Right renal cortex interstitium (tissue), 3 donors: ENCODE data around the gene PPM1H. TPM values are rescaled to one million over a fixed set of nuclear protein-coding genes. Genes with fewer than 3 reads are reported as not detected.

ENCODE experiments used
- DNase-seq, 3 donors: peaks; one replicate each; pipeline ENCODE4 v3.0.0-alpha.2; 2013; ENCODE audit warnings: low read depth in 3 of 3, low spot score in 2 of 3
- polyA plus RNA-seq, 3 donors: library from polyadenylated mRNA; unstranded; fragments of 120-200 nt; gene quantifications; one replicate each; pipeline ENCODE4 v1.2.1, GENCODE V29; 2013; ENCODE audit not compliant: insufficient read length in 3 of 3

PPM1H gene
- polyA plus RNA-seq, 3 donors: 28.9 to 31.2 (median 29.2) TPM

GRCh38 chr12:62659453-62660295 lies 275.3 kb downstream of the PPM1H start:
- DNase-seq: no peak

DNA sequence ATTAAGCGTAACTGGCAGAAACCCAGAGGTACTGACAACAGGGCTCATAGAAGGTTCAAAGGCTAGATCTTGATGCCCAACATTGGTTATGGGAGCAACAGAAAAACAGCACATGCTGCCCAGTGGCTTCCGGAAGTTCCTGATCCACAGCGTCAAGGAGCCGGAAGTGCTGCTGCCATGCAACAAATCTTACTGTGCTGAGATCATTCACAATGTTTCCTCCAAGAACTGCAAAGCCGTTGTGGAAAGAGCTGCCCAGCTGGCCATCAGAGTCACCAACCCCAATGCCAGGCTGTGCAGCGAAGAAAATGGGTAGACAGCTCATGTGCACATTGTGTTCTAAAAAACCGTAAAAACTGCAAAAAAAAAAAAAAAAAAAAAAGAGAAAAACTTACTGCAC lies 276.0 kb downstream of the PPM1H start:
- no peak for DNase-seq

DNA sequence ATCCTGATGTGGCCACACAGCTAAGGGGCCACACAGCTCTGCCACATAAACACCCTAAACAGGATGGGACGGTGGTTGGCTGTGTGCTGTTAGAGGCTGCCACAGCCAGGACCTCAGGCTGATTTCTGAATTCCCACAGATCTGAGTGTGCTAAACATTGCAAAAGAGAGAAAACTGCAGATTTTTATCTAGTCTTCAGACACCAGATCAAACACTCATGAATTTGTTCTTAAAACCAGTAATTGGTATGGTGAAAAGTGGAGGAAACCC lies 277.7 kb downstream of the PPM1H start:
- no peak for DNase-seq

- DNase-seq: no peak
Observed at GRCh38 chr12:62656591-62657362, 278.2 kb downstream of the PPM1H start.

GRCh38 chr12:62655666-62656151 lies 279.2 kb downstream of the PPM1H start:
- no peak for DNase-seq

DNA sequence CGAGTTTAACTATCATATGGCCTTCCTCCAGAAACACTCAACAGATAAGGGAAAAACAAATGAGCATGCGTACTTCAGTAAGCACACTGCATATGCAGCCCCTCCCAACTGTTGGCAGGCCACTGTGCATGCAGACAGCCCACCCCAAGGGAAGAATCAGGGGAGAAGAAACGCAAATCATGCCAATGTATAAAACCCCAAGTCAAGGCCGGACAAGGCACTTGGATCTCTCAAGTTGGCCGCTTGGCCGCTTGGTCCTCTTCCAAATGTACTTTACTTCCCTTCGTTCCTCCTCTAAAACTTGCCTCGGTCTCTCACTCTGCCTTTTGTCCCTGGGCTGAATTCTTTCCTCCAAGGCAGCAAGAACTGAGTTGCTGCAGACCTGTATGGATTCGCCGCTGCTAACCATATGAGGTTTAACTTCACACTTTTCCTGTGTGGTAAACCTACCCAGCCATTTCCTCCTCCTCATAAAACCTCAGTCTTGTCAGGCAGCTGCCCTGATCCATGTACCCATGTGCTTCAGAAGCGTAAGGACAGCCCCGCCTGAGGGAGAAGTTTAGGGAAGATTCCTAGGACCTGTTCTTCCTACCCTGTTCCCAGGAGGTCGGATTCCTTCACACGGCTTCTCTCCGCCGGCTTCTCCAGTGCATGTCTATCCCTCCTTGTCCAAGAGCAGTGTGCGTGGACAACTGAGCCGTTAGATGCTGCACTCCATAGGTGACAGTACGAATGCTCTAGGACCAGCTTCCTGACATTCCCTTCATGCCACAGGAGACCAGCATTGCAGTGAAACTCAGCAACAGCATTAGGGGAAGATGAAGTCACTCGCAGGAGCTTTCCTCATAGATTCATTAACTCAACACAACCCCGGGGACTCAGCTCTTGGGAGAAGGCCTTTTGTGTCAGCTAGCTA lies 280.4 kb downstream of the PPM1H start:
- DNase-seq: no peak

DNA sequence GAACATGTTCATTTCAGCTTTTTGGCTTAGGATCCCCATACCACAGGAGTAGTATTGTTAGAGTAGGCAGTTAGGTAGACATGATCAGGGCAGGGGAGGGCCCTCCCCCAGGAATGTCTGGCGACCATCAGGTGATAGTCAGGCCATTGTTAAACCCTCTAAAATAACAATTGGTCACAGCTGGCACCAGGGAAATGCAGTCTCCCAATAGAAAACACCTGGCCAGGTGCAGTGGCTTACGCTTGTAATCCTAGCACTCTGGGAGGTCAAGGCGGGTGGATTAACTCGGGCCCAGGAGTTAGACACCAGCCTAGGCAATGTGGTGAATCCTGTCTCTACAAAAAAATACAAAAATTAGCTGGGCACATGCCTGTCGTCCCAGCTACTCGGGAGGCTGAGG lies 281.2 kb downstream of the PPM1H start:
- no peak for DNase-seq

GRCh38 chr12:62653304-62653703 lies 281.6 kb downstream of the PPM1H start:
- DNase-seq: no peak

DNA sequence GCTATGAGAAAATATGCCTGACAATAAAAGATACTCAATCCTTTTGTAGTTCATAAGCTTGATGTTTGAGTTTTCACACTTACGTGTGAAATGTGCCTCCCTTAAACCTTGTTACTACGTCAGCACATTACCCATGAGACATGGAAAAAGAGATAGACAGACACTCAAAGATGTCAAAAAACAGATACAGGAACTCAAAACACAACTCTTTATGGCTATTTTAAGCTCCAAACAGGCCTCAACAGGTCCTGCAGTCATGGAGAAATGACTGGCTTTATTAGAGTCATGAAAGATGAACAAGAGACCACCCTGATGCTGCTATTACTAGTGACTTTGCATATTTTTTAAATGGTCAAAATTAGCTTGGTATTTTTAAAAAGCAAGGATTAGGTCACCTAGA lies 283.8 kb downstream of the PPM1H start:
- no peak for DNase-seq

DNA sequence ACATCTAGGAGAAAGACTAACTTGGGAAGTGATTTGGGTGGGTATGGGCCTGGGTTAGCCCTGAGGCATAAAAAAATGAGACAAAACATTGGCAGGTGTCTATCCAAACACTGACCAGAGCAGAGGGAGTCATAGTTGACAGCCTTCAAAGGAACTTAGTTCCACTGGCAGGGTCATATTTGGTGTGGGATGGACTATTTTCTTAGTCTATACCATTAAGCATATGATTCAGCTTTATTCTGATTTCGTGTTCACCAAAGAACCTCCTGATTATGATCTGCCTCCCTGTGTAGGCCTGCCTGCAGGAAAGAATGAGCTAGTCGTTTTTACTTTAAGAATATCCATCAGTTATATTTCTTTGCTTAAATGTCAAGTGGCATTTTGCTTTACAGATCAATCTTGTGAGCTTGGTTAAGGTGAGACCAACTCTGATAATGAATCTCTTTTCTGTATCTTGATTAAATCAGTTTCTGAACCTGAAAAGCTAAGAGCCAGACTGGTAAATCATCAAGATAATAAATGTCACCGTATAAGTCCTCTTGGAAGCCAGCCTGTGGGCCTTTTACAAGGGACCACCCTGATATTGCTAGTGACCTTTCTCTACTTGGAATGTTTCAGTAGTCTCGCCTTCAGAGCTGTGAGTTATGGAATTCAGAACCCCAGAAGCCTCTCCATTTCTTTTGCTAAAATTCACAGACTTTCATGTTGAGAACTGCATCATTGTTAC lies 285.4 kb downstream of the PPM1H start:
- no peak for DNase-seq

DNA sequence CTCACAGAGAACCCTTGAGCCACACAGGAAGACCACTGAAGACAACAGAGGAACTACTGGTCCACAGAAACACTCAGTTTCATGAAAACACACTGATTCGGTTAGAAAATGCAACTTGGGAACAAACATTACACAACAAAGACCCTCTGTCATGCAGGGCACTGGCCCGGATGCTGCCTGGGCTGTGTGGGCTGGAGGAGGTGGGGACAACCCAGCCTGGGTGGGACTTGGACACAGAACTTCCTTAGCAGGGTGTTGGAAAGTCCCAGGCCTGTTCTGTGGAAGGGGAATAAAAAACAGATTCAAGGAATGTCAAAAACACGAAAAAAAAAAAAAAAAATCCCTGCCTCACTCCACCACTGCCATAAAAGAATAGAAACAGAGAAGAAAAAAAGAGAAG lies 287.4 kb downstream of the PPM1H start:
- no peak for DNase-seq

DNA sequence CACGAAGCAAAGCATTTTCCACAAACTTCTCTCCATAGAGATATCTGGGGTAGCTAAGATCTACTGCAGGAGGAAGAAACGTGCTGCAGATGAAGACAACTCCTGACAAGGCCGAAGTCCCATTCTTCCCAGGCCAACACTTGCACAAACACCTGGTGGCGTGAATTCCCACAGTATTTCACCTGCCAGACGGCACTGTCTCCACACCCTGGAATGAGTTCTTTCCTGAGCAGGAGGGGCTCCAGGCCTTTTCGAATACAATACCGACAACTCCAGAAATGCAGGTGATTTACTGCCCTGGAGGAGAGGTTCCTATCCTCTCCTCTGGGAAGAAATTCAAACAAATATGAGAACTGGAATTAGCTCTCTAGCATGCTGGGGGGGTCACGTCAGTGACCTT lies 288.4 kb downstream of the PPM1H start:
- no peak for DNase-seq

GRCh38 chr12:62643486-62643885 lies 291.5 kb downstream of the PPM1H start:
- DNase-seq: no peak

DNA sequence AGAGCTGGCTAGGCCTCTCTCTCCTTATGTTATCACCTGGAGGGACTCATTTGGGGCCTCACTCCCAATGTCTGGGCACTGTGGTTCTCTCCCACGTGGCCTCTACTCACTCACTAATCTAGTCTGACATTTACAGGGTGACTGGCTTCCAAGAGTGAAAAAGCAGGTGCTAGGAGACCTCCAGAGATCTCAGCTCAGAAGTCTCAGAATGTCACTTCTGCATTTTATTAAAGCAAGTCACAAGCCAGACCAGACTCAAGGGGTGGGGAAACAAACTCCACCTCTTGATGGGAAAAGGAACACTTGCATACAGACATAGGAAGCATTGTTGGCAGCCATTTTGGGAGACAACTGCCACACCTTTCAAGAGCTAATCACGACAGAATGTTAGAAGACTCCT lies 292.5 kb downstream of the PPM1H start:
- DNase-seq: no peak

GRCh38 chr12:62640910-62641448 lies 294.0 kb downstream of the PPM1H start:
- DNase-seq: no peak

- DNase-seq: no peak
Observed at GRCh38 chr12:62637679-62638078, 297.3 kb downstream of the PPM1H start.

DNA sequence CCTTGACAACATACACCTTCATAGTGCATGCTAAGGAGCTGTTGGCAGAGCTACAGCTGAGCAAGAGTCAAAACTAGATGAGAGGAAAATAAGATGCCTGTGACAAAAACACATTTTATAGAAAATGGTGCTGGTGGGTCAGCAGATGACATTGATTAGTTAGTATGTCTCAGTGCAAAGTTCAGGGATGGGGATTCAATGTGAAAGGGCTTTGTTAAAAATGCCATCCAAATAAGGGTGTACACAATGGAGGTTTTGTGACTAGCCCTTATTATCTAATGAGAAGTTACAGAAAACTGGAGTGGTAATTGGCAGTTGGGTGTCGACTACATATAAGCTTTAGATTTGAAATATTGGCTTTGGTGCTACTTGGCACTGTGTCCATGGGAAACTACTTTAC lies 299.3 kb downstream of the PPM1H start:
- DNase-seq: no peak

DNA sequence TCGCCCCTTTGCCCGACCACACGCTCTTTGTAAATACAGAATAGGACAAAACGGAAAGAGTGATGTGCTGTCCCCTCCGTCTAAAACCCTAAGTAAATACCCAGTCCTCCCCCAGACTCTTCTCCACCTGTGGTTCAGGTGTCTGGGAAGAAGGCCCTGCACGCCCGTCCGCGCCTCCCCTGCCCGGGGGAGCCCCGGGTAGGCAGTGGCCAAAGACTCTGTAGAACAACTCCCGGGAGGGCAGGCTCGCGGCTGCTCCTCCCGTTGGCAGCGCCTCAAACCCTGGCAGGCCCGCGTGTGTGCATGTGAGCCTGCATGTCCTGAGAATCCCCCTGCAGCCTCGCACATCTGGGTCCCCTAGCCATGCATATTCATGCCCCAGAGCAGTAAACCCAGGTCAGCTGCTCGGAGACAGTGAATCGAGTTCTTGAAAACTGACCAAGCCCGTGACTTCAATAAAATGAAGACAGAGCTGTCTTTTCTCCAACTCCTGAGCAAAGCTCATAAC lies 302.5 kb downstream of the PPM1H start:
- no peak for DNase-seq

GRCh38 chr12:62631471-62632410 lies 303.2 kb downstream of the PPM1H start:
- peak in 1 of 3 donors; percentile 50 for DNase-seq
